Fibroblast of skin of scalp (primary cell): ENCODE measurements around the gene PEAR1.

Source experiments
- DNase-seq: peaks from one replicate; pipeline ENCODE4 v3.0.0-alpha.2; 2013

The PEAR1 gene

GRCh38 chr1:156942176-156942575, 48.7 kb downstream of the PEAR1 start:
- no peak for DNase-seq

- no peak for DNase-seq
Observed at GRCh38 chr1:156942576-156942975, 49.1 kb downstream of the PEAR1 start.

GRCh38 chr1:156943756-156944155, 50.2 kb downstream of the PEAR1 start:
- no peak for DNase-seq

- no peak for DNase-seq
Observed at GRCh38 chr1:156944268-156944667, 50.8 kb downstream of the PEAR1 start.

GRCh38 chr1:156944848-156945247, 51.3 kb downstream of the PEAR1 start:
- DNase-seq = no peak

- DNase-seq = no peak
Observed at GRCh38 chr1:156945881-156946661, 52.6 kb downstream of the PEAR1 start.

- DNase-seq = no peak
Observed at GRCh38 chr1:156947127-156947526, 53.6 kb downstream of the PEAR1 start.

- DNase-seq = no peak
Observed at GRCh38 chr1:156947818-156948525, 54.5 kb downstream of the PEAR1 start.

GRCh38 chr1:156948708-156949107, 55.2 kb downstream of the PEAR1 start:
- DNase-seq = no peak

GRCh38 chr1:156949127-156949526, 55.6 kb downstream of the PEAR1 start:
- no peak for DNase-seq

GRCh38 chr1:156951371-156951770, 57.9 kb downstream of the PEAR1 start:
- no peak for DNase-seq

- DNase-seq = no peak
Observed at GRCh38 chr1:156953571-156953970, 60.1 kb downstream of the PEAR1 start.

- DNase-seq = no peak
Observed at GRCh38 chr1:156956333-156956732, 62.8 kb downstream of the PEAR1 start.

- no peak for DNase-seq
Observed at GRCh38 chr1:156957634-156958033, 64.1 kb downstream of the PEAR1 start.

GRCh38 chr1:156958247-156958714, 64.8 kb downstream of the PEAR1 start:
- no peak for DNase-seq

GRCh38 chr1:156959414-156959813, 65.9 kb downstream of the PEAR1 start:
- DNase-seq = no peak

GRCh38 chr1:156959925-156960324, 66.4 kb downstream of the PEAR1 start:
- DNase-seq = no peak

- peak; percentile 13 for DNase-seq
Observed at GRCh38 chr1:156961709-156962108, 68.2 kb downstream of the PEAR1 start.

GRCh38 chr1:156963621-156964020, 70.1 kb downstream of the PEAR1 start:
- no peak for DNase-seq

- peak; percentile 8 for DNase-seq
Observed at GRCh38 chr1:156964441-156964840, 70.9 kb downstream of the PEAR1 start.
